K562 (cell line): ENCODE results near the gene TJAP1. TPM values are rescaled to one million over a fixed set of nuclear protein-coding genes. Genes with fewer than 3 reads are reported as not detected.
A peak's percentile ranks its signal among the peaks of the same experiment; 100 is the strongest.

Experiments
- ATAC-seq: fragments of 200-7000 bp; cut with Tn5 transposase; 3 replicates; pipeline ENCODE4 v1.9.1; 2020; ENCODE audit warnings: moderate library complexity
- BruUV-seq: library from RNA; stranded (reverse); fragments of 400-500 nt; replicated peaks from 2 replicates; lab custom pipeline; 2021; lab: Mats Ljungman, UMichigan
- CTCF ChIA-PET: fragments of 300-600 bp; formaldehyde crosslinking; extraction: SDS; loops from one replicate; lab custom pipeline; 2021; ENCODE audit warnings: low intra/inter-chr PET ratio; lab: Yijun Ruan, JAX
- POLR2A ChIA-PET: fragments of 300-600, 350-650 bp; sonication (Branson Sonifier 250); formaldehyde crosslinking; extraction: SDS; loops from one replicate; lab custom pipeline; 2021; ENCODE audit warnings: antibody characterized with exemption, inconsistent platforms; lab: Yijun Ruan, JAX
- DNase-seq, 4 experiments: peaks; one replicate each; pipeline versions ENCODE4 v3.0.0 to v3.0.0-alpha.2; 2011 to 2018; ENCODE audit warnings: low spot score in 3 of 4, mixed read lengths in 3 of 4; ENCODE audit errors: extremely low read depth in 1 of 4
- FAIRE-seq: peaks from 2 replicates; lab custom pipeline; 2011; peaks lifted over from hg19 to GRCh38; lab: Jason Lieb, UNC
- H2AFZ ChIP-seq: 2 replicates; pipeline ENCODE4 v1.6.0; 2011; ENCODE audit warnings: low read depth, low read length, control low read depth, inconsistent platforms
- H3K27ac ChIP-seq: fragments of 200-600 bp; 3 replicates; pipeline ENCODE4 v1.8.0; 2011; ENCODE audit warnings: low read depth, mild to moderate bottlenecking, control low read depth, inconsistent platforms, low read length, moderate library complexity, mixed read lengths; ENCODE audit errors: extremely low read depth
- H3K27me3 ChIP-seq, 2 experiments: fragments of 300-600 bp in 1 of 2; 2 replicates in 1 of 2; 3 replicates in 1 of 2; pipeline versions ENCODE4 v1.6.0 to v1.8.0; 2011; ENCODE audit warnings: inconsistent platforms in 2 of 2, low read length in 2 of 2, mild to moderate bottlenecking in 1 of 2, mixed read lengths in 1 of 2, moderate library complexity in 1 of 2; ENCODE audit not compliant: control insufficient read depth in 2 of 2, insufficient read depth in 2 of 2
- H3K36me3 ChIP-seq: fragments of 300-600 bp; 3 replicates; pipeline ENCODE4 v1.8.0; 2011; ENCODE audit warnings: mild to moderate bottlenecking, low read length, inconsistent platforms; ENCODE audit not compliant: control insufficient read depth, insufficient read depth
- H3K4me1 ChIP-seq, 2 experiments: fragments of 200-600 bp in 1 of 2; replicated peaks in 1 of 2; 2 replicates in 1 of 2; 3 replicates in 1 of 2; pipeline versions ENCODE4 v1.5.1 to v1.8.0; 2011; ENCODE audit warnings: inconsistent platforms in 2 of 2, low read length in 2 of 2, mild to moderate bottlenecking in 1 of 2, mixed read lengths in 1 of 2, moderate library complexity in 1 of 2; ENCODE audit not compliant: control insufficient read depth in 2 of 2, insufficient read depth in 2 of 2
- H3K4me2 ChIP-seq: 2 replicates; pipeline ENCODE4 v1.6.1; 2011; ENCODE audit warnings: low read length, control low read depth, inconsistent platforms, mixed read lengths; ENCODE audit not compliant: insufficient read depth
- H3K4me3 ChIP-seq: fragments of 200-600 bp; sonication (generic), shearing (Covaris generic); 2 replicates; pipeline ENCODE4 v1.5.1; 2016; ENCODE audit warnings: control low read depth, inconsistent platforms
- H3K79me2 ChIP-seq: fragments of 200-600 bp; 3 replicates; pipeline ENCODE4 v1.8.0; 2011; ENCODE audit warnings: low read length, inconsistent platforms; ENCODE audit not compliant: control insufficient read depth, insufficient read depth
- H3K9ac ChIP-seq, 2 experiments: 2 replicates each; pipeline versions ENCODE4 v1.6.0 to v1.6.1; 2011; ENCODE audit warnings: low read depth in 2 of 2, low read length in 2 of 2, control low read depth in 1 of 2, inconsistent platforms in 1 of 2, mild to moderate bottlenecking in 1 of 2, mixed read lengths in 1 of 2; ENCODE audit not compliant: insufficient read depth in 1 of 2
- H3K9me1 ChIP-seq: one replicate; pipeline ENCODE4 v1.6.0; 2011; ENCODE audit warnings: inconsistent platforms, mild to moderate bottlenecking, low read length, moderate library complexity; ENCODE audit not compliant: control insufficient read depth, insufficient read depth
- H3K9me3 ChIP-seq: replicated peaks from 2 replicates; pipeline ENCODE4 v1.5.1; 2011; ENCODE audit warnings: low read depth, low read length, inconsistent platforms; ENCODE audit not compliant: control insufficient read depth, insufficient read depth
- H4K20me1 ChIP-seq: replicated peaks from 2 replicates; pipeline ENCODE4 v1.6.1; 2011; ENCODE audit warnings: low read length, inconsistent platforms, mixed read lengths; ENCODE audit not compliant: control insufficient read depth, insufficient read depth
- MAFF ChIP-seq: IDR thresholded peaks from 2 replicates; pipeline ENCODE4 v1.6.1; 2012; ENCODE audit warnings: low read length, improper control_type of control experiment
- POLR2G ChIP-seq: fragments of 200-400 bp; formaldehyde crosslinking; IDR thresholded peaks from 2 replicates; pipeline ENCODE4 v1.6.1; 2017; ENCODE audit warnings: low read depth, mild to moderate bottlenecking, antibody characterized with exemption, low read length, moderate library complexity
- POLR3A ChIP-seq: IDR thresholded peaks from 2 replicates; pipeline ENCODE4 v1.6.1; 2011; ENCODE audit warnings: borderline replicate concordance, mild to moderate bottlenecking, moderate library complexity; ENCODE audit not compliant: insufficient read length, insufficient read depth; ENCODE audit errors: extremely low read depth
- SIN3B ChIP-seq: fragments of 450-650 bp; IDR thresholded peaks from 2 replicates; pipeline ENCODE4 v1.6.1; 2017; ENCODE audit warnings: low read depth, mild to moderate bottlenecking, moderate library complexity
- TAL1 ChIP-seq: fragments of 450-650 bp; IDR thresholded peaks from 2 replicates; pipeline ENCODE4 v1.6.1; 2016; ENCODE audit warnings: mild to moderate bottlenecking
- TFE3 ChIP-seq: fragments of 450-650 bp; formaldehyde crosslinking; IDR thresholded peaks from 2 replicates; pipeline ENCODE4 v1.4.0; 2020; ENCODE audit warnings: mild to moderate bottlenecking, mixed read lengths
- ZNF146 ChIP-seq: IDR thresholded peaks from one replicate; pipeline ENCODE4 v1.6.1; 2018; ENCODE audit warnings: missing compliant biosample characterization; ENCODE audit not compliant: unreplicated experiment
- WGBS: fragments of 100-300 bp; shearing (Covaris generic); methylation state at CpG from one replicate; pipeline ENCODE4 v1.1.6; 2016; ENCODE audit warnings: low coverage, mixed read lengths; ENCODE audit not compliant: insufficient coverage; ENCODE audit errors: missing lambda C conversion rate; 5-methylcytosine and 5-hydroxymethylcytosine counted together
- in situ Hi-C: fragments of 300-500 bp; cut with MboI; formaldehyde crosslinking; loops from 4 replicates; pipeline ENCODE4 v1.15.0; 2018; ENCODE audit warnings: inconsistent platforms, mixed read lengths
- intact Hi-C: fragments of 100-400 bp; cut with micrococcal nuclease; formaldehyde crosslinking; loops from 2 replicates; pipeline ENCODE4 v1.14.2; 2022
- polyA plus RNA-seq, 8 experiments: library from polyadenylated mRNA; depleted of rRNA in 4 of 8; stranded (reverse) in 5 of 8; unstranded in 3 of 8; fragments of >200 nt; fragmentation: Nextera tagmentation in 2 of 8; fragmentation: Illumina TruSeq in 1 of 8; extraction: Ambion mirVana in 2 of 8; extraction: Trizol in 1 of 8; gene quantifications; 2 replicates each; pipeline versions ENCODE4 v1.2.1 to v1.2.3, GENCODE V29; 2011 to 2014; ENCODE audit warnings: inconsistent platforms in 1 of 8, missing spikeins in 1 of 8
- total RNA-seq, 7 experiments: library from RNA; depleted of rRNA in 6 of 7; stranded (reverse); fragments of >200 nt in 6 of 7; fragmentation: Illumina TruSeq in 2 of 7; extraction: Trizol in 2 of 7; gene quantifications; 2 replicates each; pipeline versions ENCODE4 v1.2.1 to v1.2.3, GENCODE V29; 2011 to 2021; ENCODE audit warnings: low replicate concordance in 1 of 7

Gene TJAP1
- total and polyA plus RNA-seq, 9 of the 15 experiments (the other 6 are each of a cell fraction or from before 2014, with no cell fraction given): 0.06 to 35.8 (median 16.2) TPM

- 86% methylated on average over 15 of the region's 16 CpGs for WGBS
- H3K27ac ChIP-seq: no peak overlapping the region
- H2AFZ ChIP-seq: no peak overlapping the region
- ATAC-seq (no peak), FAIRE-seq (no peak)
- intact Hi-C loops: no loop called here
- TF ChIP-seq TFE3 (CRISPR knock-in tag): no peak
- TF ChIP-seq POLR2G: 0 out of 2 replicates have a peak, but pooled peaks have one; percentile 19
- TF ChIP-seq MAFF: no peak
- no peak for TF ChIP-seq POLR3A
- TF ChIP-seq SIN3B: no peak
- TF ChIP-seq ZNF146 (CRISPR knock-in tag): no peak
- TF ChIP-seq TAL1: no peak
- TF ChIP-seq, all 486 proteins: peak for 1
- no peaks in the 10 kb centered on the region for H3K9me3 ChIP-seq
- H3K4me2 ChIP-seq: no peak overlapping the region
- H3K4me1 ChIP-seq: peaks cover 0 to 6% of the 10 kb centered on the region in 2 experiments; a peak in 1 of 5 replicates
- peaks cover 48% of the 10 kb centered on the region; the same call in 1 of the 3 replicates for H3K36me3 ChIP-seq
- POLR2A ChIA-PET: interaction anchor here (1.4 to 3.3 kb wide), 2 partner anchors 10 to 13 kb away, joined by 4 to 16 read pairs; partner anchors contain the start of gene DLK2
- H3K9me1 ChIP-seq: no peaks in the 10 kb centered on the region
- DNase-seq: no peak
- H3K4me3 ChIP-seq: no peak overlapping the region
- in situ Hi-C loops: no loop called here
- no peaks in the 10 kb centered on the region for H3K27me3 ChIP-seq
- no peaks in the 10 kb centered on the region for H4K20me1 ChIP-seq
- no TSS peak for BruUV-seq
- H3K9ac ChIP-seq: no peak overlapping the region
- CTCF ChIA-PET: no interaction called here
- no peaks in the 10 kb centered on the region for H3K79me2 ChIP-seq
These were observed 31.8 kb upstream of the TJAP1 start for GRCh38 chr6:43445576-43445975.
